HG02938 (cell line): Measurements from ENCODE around the gene RDH14.

ENCODE experiments used
- ATAC-seq: cut with Tn5 transposase; IDR thresholded peaks from one replicate; pipeline ENCODE4 v1.9.1; 2021; ENCODE audit warnings: mild to moderate bottlenecking, moderate library complexity; ENCODE audit not compliant: unreplicated experiment

RDH14 gene

DNA sequence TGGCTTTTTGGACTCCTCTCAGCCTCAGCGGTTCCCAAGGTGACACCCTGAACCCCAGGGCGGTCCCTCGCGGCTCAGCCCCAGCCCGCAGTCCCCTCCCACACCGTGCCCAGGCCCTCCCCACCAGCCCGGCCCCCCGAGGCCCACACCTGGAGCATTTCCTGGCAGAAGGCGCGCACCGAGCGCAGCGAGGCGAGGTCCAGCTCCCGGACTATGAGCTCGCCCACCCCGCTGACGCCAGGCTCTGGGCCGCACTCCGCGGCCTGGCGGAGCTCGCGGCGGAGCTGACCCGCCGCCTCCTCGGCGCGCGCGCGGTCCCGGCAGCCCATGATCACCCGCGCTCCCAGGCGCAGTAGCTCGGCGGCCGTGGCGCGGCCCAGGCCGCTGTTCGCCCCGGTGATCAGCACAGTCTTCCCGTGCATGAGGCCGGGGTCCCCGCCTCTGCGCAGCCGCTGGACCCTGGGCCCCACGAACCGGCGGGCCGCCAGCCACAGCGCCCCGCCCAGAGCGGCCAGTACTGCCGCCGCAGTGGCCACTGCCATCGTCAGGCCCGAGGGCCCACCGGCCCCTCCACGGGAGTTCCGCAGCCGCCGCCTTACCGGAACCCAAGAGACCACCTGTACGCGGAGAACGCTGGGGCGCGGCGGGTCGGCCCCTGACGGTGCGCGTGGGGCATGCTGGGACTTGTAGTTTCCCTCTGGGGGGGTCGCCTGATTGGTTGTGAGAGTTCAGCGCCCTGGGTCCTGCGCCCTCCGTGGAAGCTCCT, at the start of gene RDH14:
RDH14 (minus strand) TSS at position 623 of the 766 bp plus-strand sequence; CDS start at position 542, 81 bp downstream.
- peak; percentile 95 for ATAC-seq

DNA sequence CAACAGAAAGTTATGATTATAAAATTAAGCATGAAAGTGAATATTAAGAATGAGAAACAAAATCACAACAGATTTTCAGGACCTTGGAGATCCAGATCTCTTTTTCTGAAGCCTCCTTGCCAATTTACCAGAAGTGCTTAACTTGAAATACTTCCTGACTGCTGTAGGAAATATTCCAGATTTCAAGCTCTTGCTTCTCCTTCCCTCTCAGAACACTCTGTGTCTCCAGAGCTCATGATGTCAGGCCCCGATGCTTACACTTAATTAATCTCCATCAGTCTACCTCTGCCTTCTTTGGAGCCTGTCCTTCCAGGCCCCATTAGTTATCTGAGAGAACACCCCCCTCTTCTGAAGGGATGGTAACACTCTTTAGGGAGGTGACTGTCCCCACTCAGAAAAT, 49.6 kb upstream of the RDH14 start:
- ATAC-seq: no peak

DNA sequence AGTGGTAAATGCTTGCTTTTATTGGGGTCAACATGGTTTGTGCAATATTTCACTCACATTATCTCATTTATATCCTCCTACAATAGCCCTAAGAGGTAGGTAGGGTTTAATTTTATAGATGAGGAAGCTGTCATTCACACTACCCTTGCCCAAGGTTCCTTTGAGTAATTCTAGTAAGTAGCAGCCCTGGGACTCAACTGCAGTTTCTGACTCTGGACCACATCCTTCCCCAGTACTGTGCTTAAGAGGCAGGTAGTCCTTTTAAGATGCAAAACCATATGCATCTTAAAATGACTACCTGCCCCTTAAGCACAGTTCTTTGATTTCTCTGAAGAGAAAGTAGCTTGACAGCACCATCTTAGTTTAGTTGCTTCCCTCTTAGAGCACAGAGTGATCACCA, 44.7 kb upstream of the RDH14 start:
- ATAC-seq: peak; percentile 75

GRCh38 chr2:18604531-18604885, 44.1 kb upstream of the RDH14 start:
- ATAC-seq: no peak

- no peak for ATAC-seq
Observed at GRCh38 chr2:18603854-18604530, 43.5 kb upstream of the RDH14 start.

GRCh38 chr2:18602298-18602697, 41.8 kb upstream of the RDH14 start:
- ATAC-seq: no peak

DNA sequence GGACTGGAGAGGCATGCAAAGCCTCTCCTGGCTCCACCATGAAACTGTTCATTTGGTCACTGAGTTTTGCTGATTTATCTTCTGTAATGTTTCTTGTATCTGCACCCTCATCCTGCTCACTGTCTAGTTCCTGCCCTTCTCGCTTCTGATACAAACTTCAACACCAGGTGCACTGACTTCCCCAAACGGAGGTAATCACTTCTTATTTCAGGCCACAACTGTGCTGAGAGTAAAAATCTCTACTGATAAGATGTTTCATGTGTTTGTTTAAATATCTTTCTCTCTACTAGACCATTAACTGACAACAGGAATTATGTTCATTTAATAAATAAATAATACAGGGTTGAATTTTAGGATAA, 39.8 kb upstream of the RDH14 start:
- no peak for ATAC-seq

DNA sequence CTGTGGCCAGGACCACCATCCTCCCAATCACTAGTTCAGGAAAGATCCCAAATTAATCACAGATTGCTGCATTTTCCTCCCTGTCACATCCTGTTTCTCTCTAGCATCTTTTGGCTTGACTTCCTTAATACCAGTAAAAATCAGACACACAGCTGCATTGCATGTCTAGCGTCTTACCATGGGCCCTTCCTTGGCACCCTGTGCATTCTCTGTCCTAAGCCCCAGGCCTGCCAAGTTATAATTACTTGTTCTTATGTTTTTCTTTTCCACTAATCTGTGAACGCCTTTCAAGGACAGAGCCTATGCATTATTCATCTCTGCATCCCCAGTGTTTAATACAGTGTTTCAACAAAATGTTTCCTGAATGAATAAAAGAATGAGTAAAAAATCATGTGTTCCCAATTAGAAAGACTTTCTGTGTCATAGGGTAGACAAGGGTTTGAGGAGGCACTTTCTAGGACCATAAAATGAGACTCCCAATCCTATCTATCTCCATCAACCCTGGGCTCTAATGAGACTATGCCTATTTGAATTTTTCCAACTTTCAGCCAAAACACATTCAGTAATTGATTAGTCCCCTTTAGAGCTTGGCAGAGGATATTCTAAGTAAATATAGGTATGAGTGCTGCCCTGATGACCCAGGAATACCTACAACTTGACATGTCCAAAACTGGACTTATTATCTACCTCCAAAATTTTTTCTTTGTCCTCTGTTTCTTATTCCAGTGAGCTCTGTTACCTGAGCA, 39.2 kb upstream of the RDH14 start:
- no peak for ATAC-seq

DNA sequence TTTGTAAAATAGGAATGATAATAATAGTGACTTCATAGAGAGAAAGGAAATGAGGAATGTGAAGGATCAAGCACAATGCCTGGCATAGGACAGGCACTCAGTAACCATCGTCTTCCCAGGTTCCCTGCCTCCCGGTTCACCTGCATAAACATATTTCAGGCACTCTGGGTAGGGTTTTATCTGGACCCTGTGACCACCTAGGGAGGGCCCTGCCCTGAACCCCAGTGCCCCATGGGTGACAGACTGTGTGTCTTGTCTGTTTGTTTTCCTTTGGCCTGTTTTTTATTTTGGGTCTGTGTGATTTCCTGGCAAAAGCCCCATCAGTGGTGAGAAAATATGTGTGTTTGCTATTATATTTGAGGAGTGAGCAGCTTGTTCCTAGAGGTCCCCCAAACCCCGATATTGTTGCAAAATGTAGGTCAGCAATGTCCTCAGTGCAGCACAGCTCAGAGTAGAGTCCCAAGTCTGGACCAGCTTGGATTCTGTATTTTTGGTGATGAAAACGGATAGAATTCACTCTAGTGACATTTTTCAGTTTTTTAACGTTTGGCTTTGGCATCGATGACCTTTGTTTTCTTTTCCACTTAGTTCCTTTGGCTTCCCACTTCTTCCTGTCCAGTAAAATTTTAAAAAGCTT, 38.5 kb upstream of the RDH14 start:
- no peak for ATAC-seq

DNA sequence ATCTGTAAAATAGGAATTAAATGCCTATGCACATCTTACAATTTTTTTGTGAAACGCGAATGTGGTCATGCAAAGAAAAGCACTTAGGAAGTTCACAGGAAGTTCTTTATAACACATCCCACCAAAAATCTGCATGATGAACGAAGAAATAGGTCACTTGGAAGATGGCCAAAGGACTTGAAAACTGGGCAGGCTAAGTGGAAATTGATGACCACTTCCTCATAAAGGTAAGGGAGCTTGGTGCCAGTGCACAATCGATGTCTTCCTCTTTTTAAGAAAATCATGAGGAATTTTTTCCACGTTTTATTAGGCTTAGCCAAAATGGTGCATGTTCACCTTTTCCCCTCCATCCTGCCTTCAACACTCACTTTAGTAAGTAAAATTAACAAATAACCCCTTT, 37.2 kb upstream of the RDH14 start:
- no peak for ATAC-seq

- ATAC-seq: no peak
Observed at GRCh38 chr2:18596993-18597392, 36.5 kb upstream of the RDH14 start.

DNA sequence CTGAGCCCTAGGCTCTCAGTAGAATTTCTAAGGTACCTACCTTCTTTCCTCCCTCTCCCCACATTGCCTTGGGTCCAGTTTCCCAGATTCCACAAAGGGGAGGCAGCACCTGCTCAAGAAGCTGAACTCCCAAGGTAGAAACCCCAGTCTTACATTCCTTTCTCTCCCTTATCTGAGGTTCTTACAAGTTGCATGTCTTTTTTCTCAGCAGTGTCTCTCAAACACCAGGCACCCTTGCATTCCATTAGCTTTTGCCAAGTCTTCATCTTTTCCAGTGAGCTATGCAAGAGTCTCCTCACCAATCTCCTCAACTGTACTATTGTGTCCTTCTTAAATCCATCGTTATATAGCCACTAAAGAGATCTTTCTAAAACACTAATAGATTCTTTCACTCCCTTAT, 33.0 kb upstream of the RDH14 start:
- no peak for ATAC-seq

- no peak for ATAC-seq
Observed at GRCh38 chr2:18592372-18592771, 31.9 kb upstream of the RDH14 start.

- no peak for ATAC-seq
Observed at GRCh38 chr2:18589354-18589753, 28.9 kb upstream of the RDH14 start, which contains the start of gene NT5C1B. Gene NT5C1B, minus strand, starts transcription at chr2:18589569. Its CDS starts 101 bp downstream, at chr2:18589468.

- no peak for ATAC-seq
Observed at GRCh38 chr2:18588802-18589201, 28.3 kb upstream of the RDH14 start.

DNA sequence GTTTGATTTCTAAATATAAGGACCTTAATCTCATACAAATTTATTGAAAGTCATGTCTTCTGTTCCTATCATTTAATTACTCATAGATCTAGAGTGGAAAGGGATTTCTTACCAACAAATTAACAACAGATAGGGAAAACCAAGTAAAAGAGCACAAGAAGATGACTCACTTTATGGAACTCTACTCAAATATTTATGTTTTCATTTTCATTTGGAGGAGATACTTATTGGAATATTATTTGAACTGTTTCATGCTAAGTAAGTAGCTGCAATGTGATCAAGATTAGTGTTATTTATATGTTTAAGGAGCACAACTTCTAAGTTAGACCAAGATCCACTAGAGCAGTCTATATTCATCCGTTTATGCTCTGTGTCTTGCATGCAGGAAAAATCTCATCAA, 27.6 kb upstream of the RDH14 start:
- no peak for ATAC-seq

DNA sequence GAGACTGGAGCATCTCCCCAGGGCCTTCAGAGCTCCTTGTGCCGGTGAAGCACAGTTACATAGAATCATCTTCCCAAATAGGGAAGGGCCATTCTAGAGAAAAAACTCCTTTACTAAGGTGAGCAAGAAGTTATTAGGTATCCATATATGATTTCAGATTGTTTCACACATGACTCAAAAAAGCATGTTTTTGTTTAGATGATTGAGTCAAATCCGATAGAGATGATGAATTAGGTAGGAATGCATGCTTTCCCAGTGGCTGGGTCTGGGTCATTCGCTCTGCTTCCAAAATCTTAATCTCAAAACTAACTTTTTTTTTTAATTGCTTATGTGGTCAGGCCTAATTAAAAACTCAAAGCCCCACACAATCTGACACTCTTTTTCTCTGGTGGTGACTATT, 25.1 kb upstream of the RDH14 start:
- no peak for ATAC-seq

- no peak for ATAC-seq
Observed at GRCh38 chr2:18584608-18584954, 24.1 kb upstream of the RDH14 start.

GRCh38 chr2:18583905-18584607, 23.6 kb upstream of the RDH14 start:
- no peak for ATAC-seq

DNA sequence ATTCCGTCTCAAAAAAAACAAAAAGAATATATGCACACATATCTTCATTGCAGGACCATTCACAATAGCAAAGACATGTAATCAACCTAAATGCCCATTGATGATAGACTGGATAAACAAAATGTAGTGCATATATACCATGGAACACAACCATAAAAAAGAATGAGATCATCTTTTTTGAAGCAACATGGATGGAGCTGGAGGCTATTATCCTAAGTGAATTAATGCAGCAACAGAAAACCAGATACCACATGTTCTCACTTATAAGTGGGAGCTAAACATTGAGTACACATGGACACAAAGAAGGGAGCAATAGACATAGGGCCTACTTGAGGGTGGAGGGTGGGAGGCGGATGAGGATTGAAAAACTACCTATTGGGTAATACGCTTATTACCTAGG, 20.2 kb upstream of the RDH14 start:
- ATAC-seq: no peak

- ATAC-seq: no peak
Observed at GRCh38 chr2:18578033-18578432, 17.6 kb upstream of the RDH14 start.
